PC-3 (cell line): ENCODE results near the gene MEP1B.

Experiments
- EZH2 ChIP-seq: fragments of 300-600 bp; sonication (generic); IDR thresholded peaks from one replicate; pipeline ENCODE4 v1.6.1; 2017; ENCODE audit warnings: antibody characterized with exemption, mild to moderate bottlenecking, low read length; ENCODE audit not compliant: unreplicated experiment
- EZH2phosphoT487 ChIP-seq: fragments of 300-600 bp; sonication (generic); IDR thresholded peaks from 2 replicates; pipeline ENCODE4 v1.6.1; 2018; ENCODE audit warnings: mild to moderate bottlenecking, antibody characterized with exemption, low read length, borderline replicate concordance
- TF ChIP-seq, protein P1 (sequence below): fragments of 300-600 bp; sonication (generic); conservative IDR thresholded peaks from 2 replicates; pipeline ENCODE4 v1.5.1; 2017; ENCODE audit warnings: antibody characterized with exemption, low read depth, mild to moderate bottlenecking, low read length

DNA sequence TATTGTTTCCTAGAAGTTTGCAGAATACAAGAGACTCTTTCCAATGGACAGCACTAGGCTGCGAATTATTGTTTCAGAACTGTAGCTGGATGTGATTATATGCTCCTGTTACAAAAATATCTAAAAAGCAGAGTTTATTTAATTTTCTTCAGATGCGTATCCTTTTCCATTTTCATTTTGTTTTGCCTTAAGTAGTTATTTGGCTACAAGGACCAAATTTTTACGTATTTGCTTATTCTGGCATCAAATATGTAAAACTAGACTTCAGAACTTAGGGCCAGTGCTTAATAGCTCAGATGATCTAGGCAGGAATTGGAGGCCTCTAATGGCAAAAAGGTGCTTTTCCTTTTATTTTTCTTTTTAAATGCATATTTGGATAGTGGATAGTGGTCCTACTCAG is 18.7 kb downstream of the MEP1B start:
- TF ChIP-seq, protein P1, sequence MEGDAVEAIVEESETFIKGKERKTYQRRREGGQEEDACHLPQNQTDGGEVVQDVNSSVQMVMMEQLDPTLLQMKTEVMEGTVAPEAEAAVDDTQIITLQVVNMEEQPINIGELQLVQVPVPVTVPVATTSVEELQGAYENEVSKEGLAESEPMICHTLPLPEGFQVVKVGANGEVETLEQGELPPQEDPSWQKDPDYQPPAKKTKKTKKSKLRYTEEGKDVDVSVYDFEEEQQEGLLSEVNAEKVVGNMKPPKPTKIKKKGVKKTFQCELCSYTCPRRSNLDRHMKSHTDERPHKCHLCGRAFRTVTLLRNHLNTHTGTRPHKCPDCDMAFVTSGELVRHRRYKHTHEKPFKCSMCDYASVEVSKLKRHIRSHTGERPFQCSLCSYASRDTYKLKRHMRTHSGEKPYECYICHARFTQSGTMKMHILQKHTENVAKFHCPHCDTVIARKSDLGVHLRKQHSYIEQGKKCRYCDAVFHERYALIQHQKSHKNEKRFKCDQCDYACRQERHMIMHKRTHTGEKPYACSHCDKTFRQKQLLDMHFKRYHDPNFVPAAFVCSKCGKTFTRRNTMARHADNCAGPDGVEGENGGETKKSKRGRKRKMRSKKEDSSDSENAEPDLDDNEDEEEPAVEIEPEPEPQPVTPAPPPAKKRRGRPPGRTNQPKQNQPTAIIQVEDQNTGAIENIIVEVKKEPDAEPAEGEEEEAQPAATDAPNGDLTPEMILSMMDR: no peak
- no peak for TF ChIP-seq EZH2
- no peak for TF ChIP-seq EZH2phosphoT487
